Posterior vena cava (tissue), 2 donors: ENCODE results near the gene KHDC1. TPM values are rescaled to one million over a fixed set of nuclear protein-coding genes. Genes with fewer than 3 reads are reported as not detected.
"Not testable (repeated sequence)": the region's sequence is repeated elsewhere in the genome, so short reads cannot be mapped to it uniquely, and the experiment has no call there.

Experiments used
- DNase-seq: peaks from one replicate; pipeline ENCODE4 v3.0.0-alpha.2; 2020; ENCODE audit warnings: low spot score
- intact Hi-C, 2 donors: fragments of 100-400 bp; cut with DNase I; formaldehyde crosslinking; loops; one replicate each; pipeline versions ENCODE4 v1.14.1 to v1.14.2; 2022 to 2023
- total RNA-seq, 2 donors: library from RNA; stranded (reverse); fragmentation: NEBNext Ultra II Directional; extraction: Animal tissue kit (Norgen Biotek cat#: 25700); gene quantifications; one replicate each; pipeline ENCODE4 v1.2.1, GENCODE V29; 2021
- donor health status: DM: yes; HTN: yes; CAD: no.
- donor health status: DM: yes; HTN: yes; CAD: no.

The KHDC1 gene
- total RNA-seq, 2 donors from 2014 or later = 0.19 to 1.1 TPM

DNA sequence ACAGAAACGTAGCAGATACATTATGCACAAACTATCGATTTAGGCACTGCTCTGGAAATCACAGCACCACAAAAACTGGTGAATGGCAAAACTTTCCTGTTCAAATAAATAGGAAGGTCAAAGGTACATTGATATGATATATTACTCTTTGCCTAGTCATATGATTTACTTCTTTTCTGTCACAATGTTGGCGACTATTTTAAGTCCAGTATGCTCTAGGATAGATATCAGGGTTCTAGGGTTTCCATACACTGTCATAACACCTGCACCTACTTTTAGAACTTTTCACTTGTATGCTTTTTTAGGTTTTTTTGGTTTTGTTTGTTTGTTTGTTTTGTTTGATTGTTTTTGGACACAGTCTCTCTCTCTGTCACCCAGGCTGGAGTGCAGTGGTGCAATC is 62.7 kb downstream of the KHDC1 start:
- DNase-seq = no peak
- intact Hi-C loops = no loop called here

DNA sequence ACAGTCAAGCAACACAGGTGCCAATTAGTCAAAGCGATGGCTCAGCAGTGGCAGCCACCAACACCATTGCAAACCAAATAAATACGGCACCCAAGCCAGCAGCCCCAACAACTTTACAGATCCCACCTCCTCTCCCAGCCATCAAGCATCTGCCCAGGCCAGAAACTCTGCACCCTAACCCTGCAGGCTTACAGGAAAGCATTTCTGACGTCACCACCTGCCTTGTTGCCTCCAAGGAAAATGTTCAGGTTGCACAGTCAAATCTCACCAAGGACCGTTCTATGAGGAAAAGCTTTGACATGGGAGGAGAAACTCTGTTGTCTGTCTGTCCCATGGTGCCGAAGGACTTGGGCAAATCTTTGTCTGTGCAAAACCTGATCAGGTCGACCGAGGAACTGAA is 68.3 kb downstream of the KHDC1 start:
- intact Hi-C loops = no loop called here
- DNase-seq = no peak

DNA sequence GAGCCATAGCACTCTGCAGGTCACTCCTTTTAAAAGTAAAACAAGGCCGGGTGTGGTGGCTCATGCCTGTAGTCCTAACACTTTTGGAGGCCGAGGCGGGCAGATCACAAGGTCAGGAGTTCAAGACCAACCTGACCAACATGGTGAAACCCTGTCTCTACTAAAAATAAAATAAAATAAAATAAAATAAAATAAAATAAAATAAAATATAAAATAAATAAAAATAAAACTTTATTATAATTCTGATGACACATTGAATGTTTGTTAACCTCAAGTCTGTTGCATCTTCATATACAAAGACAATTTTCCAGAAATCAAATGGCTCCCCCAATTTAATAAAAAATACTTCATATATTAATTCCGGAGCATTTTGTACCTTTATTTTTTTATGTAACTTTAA is 69.7 kb downstream of the KHDC1 start:
- intact Hi-C loops = not testable (repeated sequence)

More for the DNA sequence above, 69.7 kb downstream of the KHDC1 start:
- not testable (repeated sequence) for DNase-seq

Other genes with a start within 250 kb of the KHDC1 start
- not detected for gene KHDC1L, start 37.7 kb downstream of the KHDC1 start, total RNA-seq
- gene DPPA5, start 91.1 kb upstream of the KHDC1 start, total RNA-seq = not detected
- not detected for gene KHDC3L, start 99.5 kb upstream of the KHDC1 start, total RNA-seq
- under 1 TPM in 1 of 2 donors, not detected in 1; 0.24 TPM for gene OOEP, start 106.7 kb upstream of the KHDC1 start, total RNA-seq
- gene DDX43, start 131.6 kb upstream of the KHDC1 start, total RNA-seq = 1 to 10 TPM in 1 of 2 donors, under 1 TPM in 1; 0.43 to 1.3 TPM
- 1 to 10 TPM; 5.3 to 6.2 TPM for gene CGAS, start 189.1 kb upstream of the KHDC1 start, total RNA-seq
- 10 to 100 TPM; 18.3 to 20.6 TPM for gene MTO1, start 198.5 kb upstream of the KHDC1 start, total RNA-seq